Measurements from ENCODE around the gene PCYT1A. TPM values are rescaled to one million over a fixed set of nuclear protein-coding genes. Genes with fewer than 3 reads are reported as not detected.
A peak's percentile ranks its signal among the peaks of the same experiment; 100 is the strongest.
"Not testable (repeated sequence)": the region's sequence is repeated elsewhere in the genome, so short reads cannot be mapped to it uniquely, and the experiment has no call there.

Gene PCYT1A
- polyA plus RNA-seq, 1 donor, result 54.4 TPM

DNA sequence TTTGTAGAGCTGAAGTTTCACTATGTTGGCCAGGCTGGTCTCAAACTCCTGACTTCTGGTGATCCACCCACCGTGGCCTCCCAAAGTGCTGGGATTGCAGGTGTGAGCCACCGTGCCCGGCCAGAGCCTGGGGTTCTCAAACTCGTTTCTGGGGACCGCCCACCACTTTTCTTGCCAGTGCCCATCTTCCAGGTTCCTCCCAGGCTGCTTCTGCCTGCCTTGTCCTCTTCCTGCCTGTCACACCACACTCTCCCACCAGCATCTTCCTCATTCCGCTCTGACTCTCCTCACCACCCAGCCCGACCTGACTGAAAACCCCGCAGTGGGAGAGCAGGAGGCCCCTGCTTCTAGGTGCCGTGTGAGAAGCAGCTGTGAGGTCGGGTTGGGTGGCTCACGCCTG, 33.6 kb upstream of the PCYT1A start:
- no peaks in the 10 kb centered on the region for H3K4me1 ChIP-seq (ENCODE audit: control insufficient read depth, insufficient read depth, low read length)
- no peak overlapping the region for H3K27ac ChIP-seq (ENCODE audit: low read length)
- no peaks in the 10 kb centered on the region for H3K9me3 ChIP-seq (ENCODE audit: control insufficient read depth, low read depth, low read length)
- whole genome bisulfite sequencing (ENCODE audit: insufficient coverage, low lambda C conversion rate), result no CpG with 5 or more reads among the region's 11 CpGs
- no peak for DNase-seq
- H3K36me3 ChIP-seq (ENCODE audit: control insufficient read depth, insufficient read depth, low read length), result no peaks in the 10 kb centered on the region
- H3K27me3 ChIP-seq (ENCODE audit: control insufficient read depth, insufficient read depth, low read length), result no peaks in the 10 kb centered on the region
- no peak overlapping the region for H3K4me3 ChIP-seq (ENCODE audit: low read length)

DNA sequence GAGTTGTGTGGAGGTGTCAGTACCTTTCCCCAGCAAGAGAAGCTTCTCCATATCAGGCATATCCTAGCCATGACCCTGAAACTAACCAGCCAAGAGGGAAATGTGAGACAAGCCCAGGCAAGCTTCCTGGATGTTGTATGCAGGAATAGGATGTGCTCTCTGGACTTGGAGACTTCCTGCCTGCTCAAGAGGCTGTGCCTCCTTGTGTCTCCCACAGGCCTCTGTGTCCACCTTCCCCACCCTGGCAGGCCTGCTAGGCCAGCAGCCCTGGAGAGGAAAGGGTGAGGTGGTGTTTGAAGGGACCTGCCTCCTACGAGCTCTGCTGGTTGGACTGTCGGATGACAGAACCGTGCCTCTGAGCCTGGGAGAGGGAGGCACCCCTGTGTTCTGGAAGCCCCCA, 32.6 kb upstream of the PCYT1A start:
- no peak overlapping the region for H3K27ac ChIP-seq (ENCODE audit: low read length)
- H3K9me3 ChIP-seq (ENCODE audit: control insufficient read depth, low read depth, low read length), result no peaks in the 10 kb centered on the region
- no peak overlapping the region for H3K4me3 ChIP-seq (ENCODE audit: low read length)
- H3K4me1 ChIP-seq (ENCODE audit: control insufficient read depth, insufficient read depth, low read length), result no peaks in the 10 kb centered on the region
- no peaks in the 10 kb centered on the region for H3K36me3 ChIP-seq (ENCODE audit: control insufficient read depth, insufficient read depth, low read length)
- H3K27me3 ChIP-seq (ENCODE audit: control insufficient read depth, insufficient read depth, low read length), result no peaks in the 10 kb centered on the region
- WGBS (ENCODE audit: insufficient coverage, low lambda C conversion rate), result no CpG with 5 or more reads among the region's 3 CpGs
- DNase-seq, result no peak

DNA sequence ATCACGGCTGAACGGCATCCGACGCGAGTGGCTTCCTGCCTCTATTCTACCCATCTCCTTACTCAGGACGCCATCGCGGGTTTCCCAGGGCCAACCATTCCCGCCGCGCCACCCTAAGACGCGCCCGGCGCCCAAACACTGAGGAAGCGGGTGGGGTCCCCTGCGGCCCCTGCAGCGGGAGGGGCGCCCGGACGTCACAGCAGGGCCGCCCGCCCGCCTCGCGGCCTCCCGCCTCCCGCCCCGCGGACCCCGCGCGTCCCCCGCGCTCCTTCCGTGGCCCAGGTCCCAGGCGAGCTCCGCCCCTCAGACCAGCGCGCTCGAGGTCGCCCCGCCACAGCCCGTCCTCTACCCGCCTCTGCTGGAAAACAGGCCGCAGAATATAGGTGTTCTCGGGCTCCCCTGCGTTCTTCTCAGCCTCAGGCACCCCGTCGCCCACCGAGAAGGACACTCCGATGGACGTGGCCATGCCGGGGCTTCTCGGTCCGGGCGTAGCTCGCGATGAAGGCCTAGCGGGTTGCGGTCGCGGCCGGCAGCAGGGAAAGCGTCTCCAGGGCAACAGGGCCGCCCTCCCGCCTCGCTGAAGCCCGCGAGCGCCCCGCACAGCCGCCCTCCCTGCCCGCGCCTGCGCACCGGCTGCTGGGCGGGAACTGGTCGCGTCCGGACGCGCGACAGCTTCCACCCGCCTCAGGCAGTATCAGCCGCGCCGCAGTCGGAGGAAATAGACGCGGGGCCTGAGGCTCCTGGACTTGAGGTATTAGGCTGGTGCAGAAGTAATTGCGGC, 30.4 kb upstream of the PCYT1A start, which contains the start of gene DYNLT2B:
Gene DYNLT2B (minus strand): TSS at position 554 of the 781 bp plus-strand sequence. CDS start 88 bp downstream, at position 466.
- peak; percentile 94 to 95 for DNase-seq
- WGBS (ENCODE audit: insufficient coverage, low lambda C conversion rate), result no CpG with 5 or more reads among the region's 92 CpGs
- Histone ChIP-seq H3K4me1 (ENCODE audit: control insufficient read depth, insufficient read depth, low read length) (no peaks in the 10 kb centered on the region), H3K9me3 (ENCODE audit: control insufficient read depth, low read depth, low read length) (no peaks in the 10 kb centered on the region), H3K27me3 (ENCODE audit: control insufficient read depth, insufficient read depth, low read length) (no peaks in the 10 kb centered on the region), H3K4me3 (ENCODE audit: low read length) (peak within 1 kb of the TSS; percentile 91), H3K27ac (ENCODE audit: low read length) (peak within 1 kb of the TSS; percentile 93), H3K36me3 (ENCODE audit: control insufficient read depth, insufficient read depth, low read length) (no peaks in the 10 kb centered on the region)

DNA sequence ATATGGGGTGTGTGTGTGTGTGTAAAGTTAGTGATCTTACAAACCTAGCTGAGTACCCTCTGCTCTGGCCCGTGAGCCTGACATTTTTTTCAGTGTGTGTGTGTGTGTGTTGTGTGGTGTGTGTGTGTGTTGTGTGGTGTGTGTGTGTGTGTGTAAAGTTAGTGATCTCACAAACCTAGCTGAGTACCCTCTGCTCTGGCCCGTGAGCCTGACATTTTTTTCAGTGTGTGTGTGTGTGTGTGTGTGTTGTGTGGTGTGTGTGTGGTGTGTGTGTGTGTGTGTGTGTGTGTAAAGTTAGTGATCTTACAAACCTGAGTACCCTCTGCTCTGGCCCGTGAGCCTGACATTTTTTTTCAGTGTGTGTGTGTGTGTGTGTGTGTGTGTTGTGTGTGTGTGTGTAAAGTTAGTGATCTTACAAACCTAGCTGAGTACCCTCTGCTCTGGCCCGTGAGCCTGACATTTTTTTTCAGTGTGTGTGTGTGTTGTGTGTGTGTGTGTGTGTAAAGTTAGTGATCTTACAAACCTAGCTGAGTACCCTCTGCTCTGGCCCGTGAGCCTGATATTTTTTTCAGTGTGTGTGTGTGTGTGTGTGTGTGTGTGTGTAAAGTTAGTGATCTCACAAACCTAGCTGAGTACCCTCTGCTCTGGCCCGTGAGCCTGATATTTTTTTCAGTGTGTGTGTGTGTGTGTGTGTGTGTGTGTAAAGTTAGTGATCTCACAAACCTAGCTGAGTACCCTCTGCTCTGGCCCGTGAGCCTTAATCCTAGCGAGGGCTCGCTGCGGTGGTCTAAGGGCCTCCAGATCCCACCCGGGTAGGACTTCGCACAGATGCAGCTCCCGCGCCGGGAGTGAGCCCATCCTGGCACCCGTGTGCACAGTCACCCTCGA, 29.5 kb upstream of the PCYT1A start:
- H3K27ac ChIP-seq (ENCODE audit: low read length), result peak overlapping the region; percentile 93
- peak; percentile 34 to 36 for DNase-seq
- not testable (repeated sequence) for H3K36me3 ChIP-seq (ENCODE audit: control insufficient read depth, insufficient read depth, low read length); H3K4me1 ChIP-seq (ENCODE audit: control insufficient read depth, insufficient read depth, low read length); H3K27me3 ChIP-seq (ENCODE audit: control insufficient read depth, insufficient read depth, low read length); H3K9me3 ChIP-seq (ENCODE audit: control insufficient read depth, low read depth, low read length)
- WGBS (ENCODE audit: insufficient coverage, low lambda C conversion rate), result no CpG with 5 or more reads among the region's 17 CpGs
- H3K4me3 ChIP-seq (ENCODE audit: low read length), result peak overlapping the region; percentile 91

DNA sequence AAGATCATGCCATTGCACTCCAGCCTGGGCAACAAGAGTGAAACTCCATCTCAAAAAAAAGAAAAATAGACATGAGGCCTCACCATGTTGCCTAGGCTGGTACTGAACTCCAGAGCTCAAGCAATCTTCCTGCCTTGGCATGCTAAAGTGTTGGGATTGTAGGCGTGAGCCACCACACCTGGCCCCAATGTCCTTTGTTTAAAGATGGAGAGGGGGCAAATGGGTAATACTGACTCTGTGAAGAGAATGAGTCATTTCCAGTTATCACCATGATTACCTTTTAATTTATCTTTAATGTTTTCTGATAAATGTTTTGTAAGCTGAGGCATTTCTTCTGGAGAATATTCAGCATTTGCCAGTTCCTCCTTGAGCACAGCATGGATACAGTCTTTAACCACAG, 28.3 kb upstream of the PCYT1A start:
- Histone ChIP-seq H3K4me3 (ENCODE audit: low read length) (no peak overlapping the region), H3K27me3 (ENCODE audit: control insufficient read depth, insufficient read depth, low read length) (no peaks in the 10 kb centered on the region), H3K27ac (ENCODE audit: low read length) (no peak overlapping the region), H3K36me3 (ENCODE audit: control insufficient read depth, insufficient read depth, low read length) (no peaks in the 10 kb centered on the region), H3K4me1 (ENCODE audit: control insufficient read depth, insufficient read depth, low read length) (no peaks in the 10 kb centered on the region), H3K9me3 (ENCODE audit: control insufficient read depth, low read depth, low read length) (no peaks in the 10 kb centered on the region)
- DNase-seq, result no peak
- WGBS (ENCODE audit: insufficient coverage, low lambda C conversion rate), result no CpG with 5 or more reads among the region's 1 CpG

DNA sequence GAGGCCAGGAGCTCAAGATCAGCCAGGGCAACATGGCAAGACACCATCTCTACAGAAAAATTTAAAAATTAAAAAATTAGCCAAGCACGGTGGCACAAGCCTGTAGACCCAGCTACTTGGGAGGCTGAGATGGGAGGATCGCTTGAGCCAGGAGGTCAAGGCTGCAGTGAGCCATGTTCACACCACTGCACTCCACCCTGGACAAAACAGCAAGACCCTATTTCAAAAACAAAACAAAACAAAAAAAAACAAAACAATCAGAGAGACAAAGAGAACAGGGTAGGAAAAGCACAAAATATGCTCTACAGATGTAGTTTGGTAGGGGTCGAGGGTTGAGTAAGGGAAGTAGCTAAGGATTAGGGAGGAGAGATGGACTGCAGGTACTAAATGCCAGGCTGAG, 27.1 kb upstream of the PCYT1A start:
- H3K9me3 ChIP-seq (ENCODE audit: control insufficient read depth, low read depth, low read length), result no peaks in the 10 kb centered on the region
- no peak for DNase-seq
- no peak overlapping the region for H3K27ac ChIP-seq (ENCODE audit: low read length)
- 100% methylated on average over 1 of the region's 3 CpGs for WGBS (ENCODE audit: insufficient coverage, low lambda C conversion rate)
- no peaks in the 10 kb centered on the region for H3K4me1 ChIP-seq (ENCODE audit: control insufficient read depth, insufficient read depth, low read length)
- no peaks in the 10 kb centered on the region for H3K27me3 ChIP-seq (ENCODE audit: control insufficient read depth, insufficient read depth, low read length)
- no peak overlapping the region for H3K4me3 ChIP-seq (ENCODE audit: low read length)
- no peaks in the 10 kb centered on the region for H3K36me3 ChIP-seq (ENCODE audit: control insufficient read depth, insufficient read depth, low read length)

DNA sequence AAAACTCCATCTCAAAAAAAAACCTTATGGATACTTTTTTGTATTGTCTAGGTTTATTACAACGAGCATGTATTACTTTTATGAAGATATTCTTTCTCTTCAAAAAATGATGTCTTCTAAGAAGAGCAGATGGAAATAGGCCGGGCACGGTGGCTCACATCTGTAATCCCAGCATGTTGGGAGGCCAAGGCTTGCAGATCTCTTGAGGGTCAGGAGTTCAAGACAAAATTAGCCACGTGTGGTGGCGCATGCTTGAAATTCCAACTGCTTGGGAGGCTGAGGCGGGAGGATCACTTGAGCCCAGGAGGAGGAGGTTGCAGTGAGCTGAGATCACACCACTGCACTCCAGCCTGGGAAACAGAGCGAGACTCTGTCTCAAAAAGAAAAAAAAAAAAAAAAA, 26.6 kb upstream of the PCYT1A start:
- not testable (repeated sequence) for H3K4me3 ChIP-seq (ENCODE audit: low read length); DNase-seq; H3K4me1 ChIP-seq (ENCODE audit: control insufficient read depth, insufficient read depth, low read length); H3K36me3 ChIP-seq (ENCODE audit: control insufficient read depth, insufficient read depth, low read length); H3K27me3 ChIP-seq (ENCODE audit: control insufficient read depth, insufficient read depth, low read length); H3K27ac ChIP-seq (ENCODE audit: low read length); H3K9me3 ChIP-seq (ENCODE audit: control insufficient read depth, low read depth, low read length)
- no CpG with 5 or more reads among the region's 7 CpGs for WGBS (ENCODE audit: insufficient coverage, low lambda C conversion rate)

DNA sequence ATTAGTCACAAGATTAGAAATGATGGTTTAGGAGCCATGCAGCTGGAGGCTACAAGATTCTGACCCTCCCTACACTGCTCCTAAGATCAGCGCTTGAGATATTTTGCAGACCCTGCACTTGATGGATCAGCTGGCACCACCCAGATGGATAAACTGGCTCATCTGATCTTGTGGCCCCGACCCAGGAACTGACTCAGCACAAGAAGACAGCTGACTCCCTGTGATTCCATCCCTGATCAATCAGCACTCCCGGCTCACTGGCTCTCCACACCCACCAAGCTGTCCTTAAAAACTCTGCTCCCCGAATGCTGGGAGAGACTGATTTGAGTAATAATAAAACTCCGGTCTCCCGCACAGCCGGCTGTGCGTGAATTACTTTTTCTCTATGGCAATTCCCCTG, 15.4 kb upstream of the PCYT1A start:
- not testable (repeated sequence) for H3K4me3 ChIP-seq (ENCODE audit: low read length); H3K27me3 ChIP-seq (ENCODE audit: control insufficient read depth, insufficient read depth, low read length); H3K9me3 ChIP-seq (ENCODE audit: control insufficient read depth, low read depth, low read length); H3K36me3 ChIP-seq (ENCODE audit: control insufficient read depth, insufficient read depth, low read length); H3K27ac ChIP-seq (ENCODE audit: low read length); DNase-seq; H3K4me1 ChIP-seq (ENCODE audit: control insufficient read depth, insufficient read depth, low read length)
- WGBS (ENCODE audit: insufficient coverage, low lambda C conversion rate), result 40% methylated on average over 4 of the region's 8 CpGs

DNA sequence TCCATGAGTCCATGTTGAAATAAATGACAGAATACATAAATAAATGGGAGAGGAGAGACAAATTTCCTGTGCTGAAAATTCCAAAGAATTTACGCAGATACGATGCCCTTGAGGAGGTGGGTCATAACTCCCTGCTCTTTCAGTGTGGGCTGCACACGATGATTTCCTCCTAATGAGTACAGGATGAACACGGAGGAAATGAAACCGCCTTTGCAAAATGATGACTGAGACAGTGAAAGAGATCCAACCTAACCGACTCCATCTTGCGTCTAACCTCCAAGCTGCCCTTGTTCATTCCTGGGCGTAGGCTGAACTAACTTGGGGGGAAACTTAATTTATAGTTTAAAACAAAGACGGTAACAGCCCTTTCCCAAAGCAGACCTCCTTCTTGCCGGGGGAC, 15.0 kb upstream of the PCYT1A start:
- no CpG with 5 or more reads among the region's 10 CpGs for WGBS (ENCODE audit: insufficient coverage, low lambda C conversion rate)

DNA sequence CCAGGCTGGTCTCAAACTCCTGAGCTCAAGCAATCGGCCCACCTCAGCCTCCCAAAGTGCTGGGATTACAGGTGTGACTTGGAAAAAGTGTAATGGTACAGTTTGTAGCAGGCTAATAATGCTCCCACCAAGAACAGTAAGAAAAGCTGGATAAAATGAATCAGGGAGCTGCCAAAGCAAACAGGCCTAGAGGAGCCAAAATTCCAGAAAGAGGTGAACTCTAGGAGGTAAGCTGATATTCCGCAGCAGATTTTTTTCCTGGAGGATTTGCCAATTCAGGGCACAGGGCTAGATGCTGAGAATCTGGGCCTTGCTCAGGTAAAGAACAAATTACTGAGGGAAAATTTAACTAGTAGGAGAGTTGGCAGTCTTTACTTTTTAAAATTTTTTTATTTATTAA, 11.0 kb upstream of the PCYT1A start:
- WGBS (ENCODE audit: insufficient coverage, low lambda C conversion rate), result no CpG with 5 or more reads among the region's 2 CpGs

More for the DNA sequence above, 15.0 kb upstream of the PCYT1A start:
- not testable (repeated sequence) for H3K4me1 ChIP-seq (ENCODE audit: control insufficient read depth, insufficient read depth, low read length); H3K36me3 ChIP-seq (ENCODE audit: control insufficient read depth, insufficient read depth, low read length); H3K4me3 ChIP-seq (ENCODE audit: low read length); DNase-seq; H3K27me3 ChIP-seq (ENCODE audit: control insufficient read depth, insufficient read depth, low read length); H3K9me3 ChIP-seq (ENCODE audit: control insufficient read depth, low read depth, low read length); H3K27ac ChIP-seq (ENCODE audit: low read length)

More for the DNA sequence above, 11.0 kb upstream of the PCYT1A start:
- Histone ChIP-seq H3K27ac (ENCODE audit: low read length) (no peak overlapping the region), H3K4me3 (ENCODE audit: low read length) (no peak overlapping the region), H3K36me3 (ENCODE audit: control insufficient read depth, insufficient read depth, low read length) (no peaks in the 10 kb centered on the region), H3K27me3 (ENCODE audit: control insufficient read depth, insufficient read depth, low read length) (no peaks in the 10 kb centered on the region), H3K9me3 (ENCODE audit: control insufficient read depth, low read depth, low read length) (no peaks in the 10 kb centered on the region), H3K4me1 (ENCODE audit: control insufficient read depth, insufficient read depth, low read length) (no peaks in the 10 kb centered on the region)
- no peak for DNase-seq

Data from large intestine (tissue), 3 donors.